Colon (tissue), 2 donors: ENCODE data around the gene SH3TC1.

ENCODE experiments used
- FAIRE-seq: peaks from 2 replicates; lab custom pipeline; 2012; peaks lifted over from hg19 to GRCh38; lab: Jason Lieb, UNC
- donor health status: control.
- donor health status: control.

Gene SH3TC1

DNA sequence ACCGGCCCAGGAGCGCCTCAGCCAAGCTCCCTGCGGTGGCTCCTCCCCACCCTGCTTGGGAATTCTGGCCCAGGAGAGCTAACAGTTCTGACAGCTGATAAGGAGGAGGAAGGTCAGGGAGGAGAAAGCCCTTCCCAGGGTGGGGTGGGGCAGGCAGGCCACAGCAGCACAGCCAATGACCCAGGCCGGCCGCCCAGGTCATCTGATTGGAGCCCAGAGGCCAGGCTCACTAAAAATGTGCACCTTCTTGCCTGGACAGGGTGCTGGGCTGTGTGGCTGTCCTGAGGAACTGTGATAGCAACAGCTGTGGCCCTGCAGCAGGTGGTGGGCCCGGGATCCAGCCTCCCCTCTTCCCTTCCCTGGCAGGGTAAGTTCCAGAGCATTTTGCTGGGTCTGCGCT, 17.2 kb upstream of the SH3TC1 start:
- no peak for FAIRE-seq

DNA sequence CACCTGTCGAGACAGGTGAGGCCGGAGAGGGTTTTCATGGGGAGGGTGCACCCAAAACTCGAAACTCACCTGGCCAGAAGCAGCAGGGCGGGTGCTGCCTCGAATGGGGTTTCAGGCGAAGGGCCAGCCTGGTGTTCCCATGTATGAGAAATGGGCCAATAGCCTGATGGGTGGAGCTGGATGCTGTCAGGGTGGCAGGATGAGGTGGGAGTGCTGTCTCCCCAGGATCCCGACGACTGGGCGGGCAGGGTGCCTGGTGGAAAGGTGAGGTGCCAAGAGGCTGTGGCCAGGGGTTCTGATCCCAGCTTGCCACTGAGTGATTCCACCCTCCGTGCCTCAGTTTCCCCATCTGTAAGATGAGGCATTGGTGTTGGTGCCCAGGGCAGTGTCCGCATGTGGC, 16.8 kb upstream of the SH3TC1 start:
- FAIRE-seq: no peak

DNA sequence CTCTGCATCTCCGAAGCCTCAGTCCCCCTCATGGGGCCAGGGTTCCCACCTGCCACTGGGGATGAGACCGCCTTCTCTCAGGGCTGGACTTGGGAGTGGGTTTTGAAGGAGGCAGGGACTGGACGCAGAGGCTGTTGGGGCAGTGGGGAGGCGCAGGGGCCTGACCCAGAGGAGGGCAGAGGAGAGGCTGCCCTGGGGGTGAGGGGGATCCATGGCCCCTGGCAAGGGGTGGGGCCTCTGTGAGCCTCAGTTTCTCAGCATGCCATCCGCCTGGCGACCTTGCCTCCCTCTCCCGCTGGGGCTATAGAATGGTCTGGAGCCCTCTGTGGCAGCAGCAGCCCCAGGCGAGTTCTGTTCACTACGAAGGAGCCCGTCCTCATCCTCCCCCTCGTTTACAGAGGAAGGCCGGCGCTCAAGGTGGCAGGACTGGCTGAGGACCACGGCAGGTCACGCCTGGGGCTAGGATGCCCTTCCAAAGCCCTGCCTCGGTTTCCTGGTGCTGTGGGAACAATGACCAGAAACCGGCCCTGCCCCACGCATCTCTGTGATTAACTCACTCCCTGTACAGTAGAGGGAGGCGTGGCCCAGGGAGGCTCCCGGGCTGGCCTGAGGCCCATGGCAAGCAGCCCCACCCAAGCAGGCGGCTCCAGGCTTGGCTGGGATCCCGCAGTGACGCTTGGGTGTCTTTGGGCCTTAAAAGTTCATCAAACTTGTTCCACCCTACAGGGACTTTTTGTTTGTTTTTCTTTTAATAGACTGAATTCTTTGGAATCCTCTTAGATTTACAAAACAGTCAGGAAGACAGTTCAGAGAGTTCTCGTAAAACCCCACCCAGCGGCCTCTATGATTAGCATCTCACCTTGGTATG, 16.0 kb upstream of the SH3TC1 start:
- no peak for FAIRE-seq

DNA sequence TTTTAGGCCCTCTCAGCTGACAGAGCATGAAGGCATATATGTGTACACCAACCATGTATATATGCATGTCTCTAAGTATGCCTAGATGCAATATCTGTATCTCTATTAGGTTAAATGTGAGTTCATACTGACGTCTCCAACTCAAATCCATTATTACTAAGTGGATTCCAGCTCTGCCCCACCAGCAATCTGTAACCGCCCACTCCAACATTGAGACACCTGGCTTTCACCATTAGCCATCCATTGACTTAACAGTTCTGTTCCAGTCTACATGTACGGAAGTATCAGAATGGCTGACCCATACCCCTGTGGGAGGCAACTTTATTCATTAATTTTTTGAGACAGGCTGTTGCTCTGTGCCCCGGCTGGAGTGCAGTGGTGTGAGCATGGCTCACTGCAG, 15.0 kb upstream of the SH3TC1 start:
- FAIRE-seq: no peak

DNA sequence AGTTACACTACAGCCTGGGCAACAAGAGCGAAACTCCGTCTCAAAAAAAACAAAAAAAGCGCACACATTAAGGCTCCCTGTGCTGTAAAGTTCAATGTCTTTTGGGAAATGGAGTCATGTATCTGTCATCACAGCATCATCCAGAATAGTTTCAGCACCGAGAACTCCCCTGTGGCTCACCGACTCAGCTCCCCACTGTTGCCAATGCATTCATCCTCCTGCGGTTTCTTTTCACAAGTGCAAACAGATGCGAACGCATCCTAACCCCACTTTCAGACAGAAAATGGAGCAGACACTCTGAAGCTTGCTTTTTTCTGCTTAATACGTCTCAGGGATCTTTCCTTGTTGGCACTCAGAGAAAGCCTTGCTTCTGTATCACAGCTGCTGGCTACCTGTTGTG, 13.8 kb upstream of the SH3TC1 start:
- FAIRE-seq: no peak

DNA sequence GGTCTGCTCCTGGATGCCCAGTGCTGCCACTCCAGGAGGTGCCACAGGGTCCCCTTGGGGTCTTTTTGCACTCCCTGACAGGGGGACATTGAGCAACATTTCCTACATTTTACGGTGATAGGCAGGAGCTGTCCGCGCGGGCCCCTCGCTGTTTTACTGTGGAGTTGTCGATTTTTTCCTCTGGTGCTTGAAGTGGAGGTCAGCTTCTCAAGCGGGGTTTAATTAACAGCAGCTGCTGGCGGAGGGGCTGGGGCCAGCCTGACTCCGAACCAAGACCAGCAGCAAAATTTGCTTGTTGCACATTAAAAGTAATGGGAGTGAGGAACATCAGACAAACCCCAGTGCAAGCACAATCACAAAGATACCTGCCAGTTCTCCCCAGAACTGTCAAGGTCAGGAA, 13.2 kb upstream of the SH3TC1 start:
- no peak for FAIRE-seq

DNA sequence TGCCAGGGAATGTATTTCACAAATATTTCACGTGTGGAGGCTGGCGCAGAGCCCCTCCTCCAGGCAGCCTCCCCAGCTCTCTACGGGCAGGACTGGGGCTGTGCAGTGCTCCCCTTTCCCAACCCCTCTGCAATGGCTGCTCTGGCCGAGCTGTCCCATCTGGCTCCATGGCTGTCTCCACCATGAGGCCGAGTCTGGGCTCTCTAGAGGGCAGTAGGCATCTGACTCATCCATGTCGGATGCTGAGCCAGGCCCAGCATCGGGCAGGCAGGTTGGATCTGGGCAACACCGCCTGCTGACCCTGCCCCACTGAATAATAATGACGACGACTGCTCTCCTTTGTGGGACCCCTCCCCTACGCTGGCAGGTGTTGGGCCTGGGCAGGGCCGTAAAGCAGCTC, 11.0 kb upstream of the SH3TC1 start:
- FAIRE-seq: no peak

DNA sequence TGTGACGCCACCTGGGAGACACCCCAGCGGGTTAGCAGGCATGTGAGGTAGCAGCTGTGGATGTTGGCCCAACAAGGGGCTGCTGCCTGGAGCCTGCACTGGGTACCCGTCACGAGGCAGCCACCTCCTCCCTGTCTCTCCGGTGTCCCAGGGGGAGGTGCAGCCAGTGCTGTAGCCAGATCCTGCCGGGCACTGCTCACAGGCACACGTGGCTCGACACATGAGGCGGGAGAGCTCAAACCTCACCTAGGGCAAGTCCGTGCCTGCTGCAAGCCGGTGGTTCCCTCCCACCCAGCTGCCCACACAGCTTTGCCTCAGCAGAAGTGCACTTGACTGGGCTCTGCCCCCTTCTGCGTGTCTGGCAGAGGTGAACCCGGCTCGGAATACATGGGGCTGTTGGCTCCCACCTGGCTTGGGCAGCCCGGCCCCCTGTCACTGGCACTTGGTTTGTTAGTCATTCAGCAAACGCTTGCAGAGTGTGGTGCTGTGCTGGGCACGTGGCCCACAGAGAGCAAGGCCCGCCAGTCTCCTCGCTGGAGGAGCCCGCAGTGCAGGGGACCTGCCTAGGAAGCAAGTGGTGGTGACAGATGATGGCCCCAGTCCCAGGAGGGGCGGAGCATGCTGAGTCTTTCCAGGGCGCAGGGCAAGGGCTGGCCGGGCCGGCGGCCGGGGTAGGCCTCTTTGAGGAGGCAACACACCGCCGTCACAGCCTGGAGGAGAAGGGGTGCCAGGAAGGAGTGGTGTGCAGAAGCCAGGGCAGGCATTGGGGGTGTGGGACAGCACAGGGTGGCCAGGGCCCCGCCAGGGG, 10.1 kb upstream of the SH3TC1 start:
- FAIRE-seq: no peak

DNA sequence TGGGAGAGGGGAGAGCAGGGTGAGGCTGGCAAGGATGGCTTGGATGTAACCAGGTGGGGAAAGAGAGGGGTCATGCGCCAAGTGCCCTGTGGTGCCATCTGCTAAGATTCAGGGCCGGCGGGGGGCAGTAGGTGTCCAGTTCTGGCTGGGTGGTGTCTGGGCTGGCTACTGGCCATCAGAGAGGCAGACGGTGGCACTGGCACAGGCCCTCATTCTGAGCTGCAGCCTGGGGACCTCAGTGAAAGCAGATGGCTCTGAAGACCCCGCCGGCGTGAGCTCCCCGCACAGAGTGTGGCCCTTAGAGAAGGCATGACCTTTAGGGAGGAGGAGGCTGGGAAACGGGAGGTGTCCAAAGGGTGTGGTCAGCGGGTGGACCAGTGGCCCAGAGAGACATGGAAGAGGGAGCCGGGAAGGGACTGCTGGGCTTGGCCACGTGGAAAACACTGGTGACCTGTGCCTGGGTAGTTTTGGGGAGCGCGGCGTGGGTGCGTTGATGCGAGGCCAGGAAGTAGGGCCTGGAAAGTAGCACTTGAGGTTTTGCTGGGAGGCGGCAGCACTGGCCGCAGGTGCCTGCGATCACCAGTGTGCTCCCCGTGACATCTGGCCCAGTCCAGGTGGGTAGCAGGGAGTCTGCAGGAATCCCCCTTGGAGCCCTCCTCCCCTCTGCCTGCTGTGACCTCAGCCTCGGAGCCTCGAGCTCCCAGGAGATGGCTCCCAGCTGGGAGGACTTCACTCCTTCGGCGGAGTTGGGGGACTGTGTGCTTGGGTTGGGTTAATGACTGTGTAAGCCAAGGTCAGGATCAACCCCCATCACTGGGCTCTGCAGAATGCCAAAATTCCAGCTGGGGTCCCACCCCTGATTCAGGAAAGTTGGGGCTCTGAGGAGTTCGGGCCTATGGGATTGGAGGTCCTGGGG, 9.3 kb upstream of the SH3TC1 start:
- FAIRE-seq: no peak

DNA sequence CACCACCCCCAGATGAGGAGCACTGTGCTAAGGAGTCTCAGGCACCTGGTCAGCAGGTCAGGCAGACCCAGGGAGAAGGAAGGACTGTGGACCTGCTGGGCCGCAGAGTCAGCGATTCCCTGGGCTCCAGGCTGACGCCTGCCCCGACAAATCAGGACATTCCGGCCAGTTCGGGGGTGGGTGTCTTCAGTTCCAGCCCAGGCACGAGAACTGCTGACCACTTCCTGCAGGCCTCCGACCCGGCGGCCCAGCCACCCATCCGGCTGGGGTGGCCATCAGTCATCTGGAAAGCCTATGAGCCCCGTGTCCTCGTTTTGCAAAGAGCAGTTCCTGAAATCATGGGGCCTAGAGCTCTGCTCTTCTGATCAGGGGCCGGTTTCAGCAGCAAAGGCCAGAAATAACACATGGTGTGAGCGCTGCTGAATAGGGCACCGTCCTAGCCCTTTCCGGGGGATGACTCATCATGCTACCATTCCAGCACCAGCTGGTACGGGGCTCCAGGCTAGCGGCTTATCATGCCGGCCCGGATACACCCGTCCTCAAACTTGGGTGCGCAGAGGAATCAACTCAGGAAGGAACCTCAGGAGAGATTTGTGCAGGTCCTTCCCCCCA, 7.8 kb upstream of the SH3TC1 start:
- FAIRE-seq: no peak

DNA sequence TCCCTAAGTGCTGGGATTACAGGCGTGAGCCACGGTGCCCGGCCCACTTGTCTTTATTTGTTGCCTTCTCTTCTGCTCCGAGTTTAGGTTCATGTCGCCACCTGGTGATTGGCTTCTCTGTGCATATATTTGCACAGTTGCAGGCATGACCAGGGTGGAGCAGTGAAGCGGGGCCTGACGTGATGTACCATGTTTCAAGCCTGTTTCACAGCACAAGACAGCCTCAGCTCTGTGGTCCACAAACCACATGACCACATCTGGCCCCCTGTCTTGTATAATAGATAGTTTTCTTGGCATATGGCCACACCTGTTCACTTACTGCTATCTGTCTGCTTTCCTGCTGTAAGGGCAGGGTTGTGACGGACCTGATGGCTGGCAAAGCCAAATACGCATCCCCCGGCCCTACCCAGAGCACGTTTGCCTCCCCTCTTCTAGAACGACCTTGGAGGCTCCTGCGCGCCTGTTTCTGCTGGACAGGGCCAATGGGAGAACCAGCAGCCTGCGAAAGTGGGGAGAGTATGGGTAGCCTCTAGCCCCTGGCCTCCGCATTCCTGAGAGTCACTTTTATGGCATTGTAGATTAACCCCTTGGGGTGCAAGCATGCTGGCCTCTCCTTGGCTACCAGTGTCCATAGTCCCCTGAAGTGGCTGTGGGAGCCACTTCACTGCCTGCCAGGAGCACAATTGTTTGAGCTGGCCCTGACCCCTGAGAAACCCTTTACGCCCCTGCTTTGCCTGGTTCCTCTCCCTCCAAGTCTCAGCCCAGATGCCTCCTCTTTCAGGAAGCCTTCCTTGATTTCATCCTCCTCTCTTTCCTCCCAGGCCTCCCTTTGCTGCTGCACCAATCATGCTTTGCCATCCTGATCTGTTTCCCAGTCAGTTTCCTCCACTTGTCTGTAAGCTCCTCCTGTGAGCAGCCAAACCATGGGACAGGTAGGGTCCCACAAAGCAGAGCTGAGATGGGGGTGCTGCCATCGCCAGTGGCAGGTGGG, 6.0 kb upstream of the SH3TC1 start:
- FAIRE-seq: no peak

DNA sequence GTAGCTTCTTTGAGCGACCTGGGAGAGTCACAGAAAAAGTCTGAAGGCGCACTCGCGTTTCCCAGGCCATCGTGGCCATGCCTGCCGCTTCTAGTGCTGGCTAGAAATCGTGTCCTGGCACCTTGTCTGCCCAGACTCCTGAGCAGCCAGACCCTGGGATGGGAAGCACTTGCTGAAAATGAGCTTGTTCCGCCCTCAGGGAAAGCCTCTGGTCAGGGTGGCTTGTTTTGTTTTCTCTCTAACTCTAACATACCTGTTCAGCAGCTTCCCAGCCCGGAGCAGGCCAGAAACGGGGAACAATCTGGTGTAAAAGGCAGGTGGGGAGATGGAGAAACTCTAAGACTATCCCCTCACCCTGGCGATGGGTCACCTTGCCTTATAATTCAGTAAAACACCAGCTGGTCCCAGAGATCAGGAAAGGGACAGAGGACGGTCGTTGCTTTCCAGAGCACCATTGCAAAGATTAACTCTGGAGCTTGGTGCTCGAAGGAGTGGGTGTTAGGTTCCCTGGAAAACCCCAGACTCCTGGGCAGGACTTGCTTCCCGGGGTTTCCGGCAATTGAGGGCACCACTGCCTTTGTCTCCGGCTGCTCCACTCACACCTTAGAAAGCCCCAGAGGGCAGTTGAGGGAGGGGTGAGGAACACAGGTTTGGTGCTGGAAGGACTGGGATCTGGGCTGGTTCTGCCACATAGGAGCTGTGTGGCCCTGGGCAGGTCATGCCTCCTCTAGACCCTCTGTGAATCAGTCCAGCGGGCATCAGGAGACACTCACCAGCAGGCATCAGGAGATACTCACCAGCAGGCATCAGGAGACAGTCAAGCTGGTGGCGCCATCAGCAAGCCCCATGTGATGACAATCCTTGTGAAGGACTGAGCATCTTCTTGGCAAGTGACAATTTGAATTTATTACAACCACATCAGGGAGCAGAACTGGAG, 4.5 kb upstream of the SH3TC1 start:
- FAIRE-seq: no peak

DNA sequence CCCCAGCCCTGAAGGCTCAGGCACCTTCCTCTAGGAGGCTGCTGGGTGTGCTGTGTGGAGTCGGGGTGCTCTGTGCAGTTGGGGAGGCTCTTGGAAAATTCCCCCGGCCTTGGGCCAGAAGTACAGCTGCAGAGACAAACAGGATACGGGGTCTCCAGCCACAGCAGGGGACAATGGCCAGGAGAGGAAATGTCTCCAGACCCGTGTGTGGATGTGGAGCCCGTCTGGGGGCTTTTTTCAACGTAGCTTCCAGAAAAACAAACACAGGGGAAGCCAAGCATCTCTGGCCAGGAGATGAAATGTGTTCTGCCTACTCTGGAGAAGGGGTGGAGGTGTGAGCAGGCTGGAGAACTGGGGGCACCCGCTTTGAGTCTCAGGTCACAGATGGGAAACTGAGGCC, 3.7 kb upstream of the SH3TC1 start:
- FAIRE-seq: no peak

DNA sequence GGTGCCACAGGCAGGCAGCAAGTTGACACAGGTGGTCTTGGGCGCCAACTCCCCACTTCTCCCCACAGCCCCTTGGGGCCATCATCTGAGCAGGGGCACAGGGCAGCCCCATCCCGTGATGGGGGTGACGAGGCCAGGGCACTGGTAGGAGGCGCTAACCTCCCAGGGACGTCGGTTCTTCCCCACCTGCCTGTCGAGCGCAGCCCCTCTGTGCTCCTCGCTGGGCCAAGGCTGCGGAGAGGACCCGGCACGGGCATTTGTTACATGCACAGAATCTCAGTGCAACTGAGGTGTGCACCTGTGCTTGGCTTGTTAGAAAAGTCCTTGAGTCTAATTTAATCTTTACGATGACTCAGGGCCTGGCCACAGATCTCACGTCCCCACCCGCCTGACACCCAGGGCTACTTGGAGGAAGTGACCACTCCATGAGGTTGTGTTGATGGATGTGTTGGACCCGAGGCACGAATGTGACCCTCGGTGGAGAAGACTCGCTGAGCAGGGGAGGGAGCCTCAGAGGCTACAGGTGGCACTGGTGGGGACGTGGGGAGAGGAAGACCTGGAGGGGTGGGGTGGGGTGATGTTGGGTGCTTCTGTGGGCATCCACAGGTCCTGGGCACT, 3.1 kb upstream of the SH3TC1 start:
- no peak for FAIRE-seq

DNA sequence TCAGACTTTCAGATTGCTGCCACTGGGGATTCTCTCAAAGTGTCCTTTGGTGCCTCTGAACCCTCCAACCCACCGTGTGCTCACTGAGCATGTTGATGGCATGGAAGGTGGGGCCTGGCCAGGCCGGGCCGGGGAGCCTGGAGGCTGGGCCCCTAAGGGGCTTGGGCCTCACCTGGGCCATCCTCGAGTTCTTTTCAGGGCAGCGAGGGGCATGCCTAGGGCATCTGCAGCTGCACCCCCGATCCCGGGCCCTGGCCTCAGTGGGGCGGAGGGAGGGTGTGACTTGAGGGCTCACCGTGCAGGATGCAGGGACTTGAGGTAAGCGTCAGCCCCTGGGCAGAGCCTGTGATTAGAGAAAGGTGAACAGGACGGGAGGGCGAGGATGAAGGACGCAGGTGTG, 1.6 kb upstream of the SH3TC1 start:
- no peak for FAIRE-seq

DNA sequence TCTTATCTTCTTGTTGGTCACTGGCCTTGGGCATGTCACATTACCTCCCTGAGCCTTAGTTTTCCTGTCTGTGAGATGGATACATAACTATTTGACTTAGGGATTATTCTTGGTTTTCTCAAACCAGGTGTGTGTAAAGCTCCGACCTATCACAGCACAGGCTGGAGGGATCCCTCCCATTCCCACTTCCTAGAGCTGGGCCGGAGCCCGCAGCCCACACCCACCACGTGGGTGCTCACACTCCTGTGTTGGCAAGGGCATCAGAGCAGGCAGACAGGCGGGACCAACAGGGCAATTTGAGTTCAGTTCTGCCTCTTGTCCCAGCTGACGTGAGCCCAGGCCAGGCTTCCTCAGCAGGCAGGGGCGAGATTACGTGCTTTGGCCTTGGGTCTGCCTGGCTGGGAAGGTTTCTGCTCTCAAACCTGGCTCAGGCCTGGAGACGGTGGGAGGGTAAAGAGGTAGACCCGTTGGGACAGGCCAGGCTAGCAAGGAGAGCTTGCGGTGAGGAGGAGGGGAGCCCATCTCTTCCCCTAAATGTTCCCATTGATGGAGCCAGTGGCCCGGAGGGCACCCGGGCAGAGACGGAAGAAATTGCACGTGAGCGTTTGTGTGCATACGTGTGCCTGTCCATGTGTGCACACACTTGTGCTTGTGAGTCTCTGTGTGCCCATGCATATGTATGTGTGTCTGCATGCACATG, 734 bp upstream of the SH3TC1 start:
- FAIRE-seq: no peak

DNA sequence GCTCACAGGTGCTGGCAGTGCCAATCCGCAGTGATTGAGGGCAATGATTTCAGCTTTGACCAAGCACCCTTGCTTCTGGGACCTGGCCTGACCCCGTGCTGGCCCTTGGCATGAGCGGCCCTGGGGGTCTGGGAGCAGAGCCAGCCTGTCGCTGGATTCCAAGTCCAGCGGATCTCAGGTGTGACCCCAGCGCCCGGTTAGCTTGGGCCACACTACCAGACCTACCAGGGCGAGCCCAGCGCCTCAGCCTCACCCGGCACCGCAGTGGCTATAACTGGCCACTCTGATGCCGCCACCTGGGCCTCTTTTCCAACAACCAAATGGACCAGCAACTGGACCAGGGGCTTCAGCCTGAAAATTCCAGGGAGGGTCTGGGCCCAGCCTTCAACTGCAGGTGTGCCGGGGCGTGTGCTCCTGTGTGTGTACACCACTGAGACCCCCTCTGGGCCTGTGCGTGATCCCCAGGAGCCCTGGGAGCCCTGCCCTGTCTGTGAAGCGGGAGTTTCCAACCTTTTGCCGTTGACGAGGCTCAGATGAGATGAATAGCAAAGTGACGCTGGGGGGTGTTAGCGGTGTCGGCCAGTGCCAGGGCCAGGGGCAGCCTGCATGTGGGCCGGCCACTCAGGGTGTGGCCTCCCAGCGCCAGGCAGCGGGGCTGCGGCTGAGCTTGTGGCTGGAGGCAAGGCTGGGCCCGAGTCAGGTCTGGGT, 658 bp downstream of the SH3TC1 start:
- no peak for FAIRE-seq
